Measurements from ENCODE around the gene PEX11G. TPM values are rescaled to one million over a fixed set of nuclear protein-coding genes. Genes with fewer than 3 reads are reported as not detected.

PEX11G gene
- total RNA-seq, 1 donor from 2014 or later: 2.1 TPM

- FAIRE-seq (peak; percentile 62), DNase-seq (ENCODE audit: low read depth) (no peak)
- TF ChIP-seq CTCF (IDR thresholded peaks at IDR 0.05; ENCODE audit: insufficient read depth, low read length, severe bottlenecking): no peak
- H3K4me3 ChIP-seq (ENCODE audit: low read depth, low read length): no peak overlapping the region
- H3K27me3 ChIP-seq (ENCODE audit: control insufficient read depth, insufficient read depth, low read length): no peaks in the 10 kb centered on the region
- peaks cover 29% of the 10 kb centered on the region for H3K36me3 ChIP-seq (ENCODE audit: control insufficient read depth, insufficient read depth, low read length)
These were observed 44.8 kb downstream of the PEX11G start for GRCh38 chr19:7444042-7444441.

- no peak overlapping the region for H3K4me3 ChIP-seq (ENCODE audit: low read depth, low read length)
- FAIRE-seq: no peak
- H3K36me3 ChIP-seq (ENCODE audit: control insufficient read depth, insufficient read depth, low read length): peaks cover 22% of the 10 kb centered on the region
- no peaks in the 10 kb centered on the region for H3K27me3 ChIP-seq (ENCODE audit: control insufficient read depth, insufficient read depth, low read length)
- TF ChIP-seq CTCF (IDR thresholded peaks at IDR 0.05; ENCODE audit: insufficient read depth, low read length, severe bottlenecking): no peak
- no peak for DNase-seq (ENCODE audit: low read depth)
These were observed 46.4 kb downstream of the PEX11G start for GRCh38 chr19:7442423-7442822.

- FAIRE-seq: no peak
- no peak for DNase-seq (ENCODE audit: low read depth)
- Histone ChIP-seq H3K4me3 (ENCODE audit: low read depth, low read length) (no peak overlapping the region), H3K27me3 (ENCODE audit: control insufficient read depth, insufficient read depth, low read length) (no peaks in the 10 kb centered on the region), H3K36me3 (ENCODE audit: control insufficient read depth, insufficient read depth, low read length) (peaks cover 22% of the 10 kb centered on the region)
- TF ChIP-seq CTCF (IDR thresholded peaks at IDR 0.05; ENCODE audit: insufficient read depth, low read length, severe bottlenecking): no peak
These were observed 47.2 kb downstream of the PEX11G start for GRCh38 chr19:7441468-7442146.

GRCh38 chr19:7440188-7440975 is 48.5 kb downstream of the PEX11G start:
- Histone ChIP-seq H3K27me3 (ENCODE audit: control insufficient read depth, insufficient read depth, low read length) (no peaks in the 10 kb centered on the region), H3K36me3 (ENCODE audit: control insufficient read depth, insufficient read depth, low read length) (peaks cover 21% of the 10 kb centered on the region), H3K4me3 (ENCODE audit: low read depth, low read length) (no peak overlapping the region)
- no peak for FAIRE-seq
- no peak for DNase-seq (ENCODE audit: low read depth)
- TF ChIP-seq CTCF (IDR thresholded peaks at IDR 0.05; ENCODE audit: insufficient read depth, low read length, severe bottlenecking): no peak

- Histone ChIP-seq H3K36me3 (ENCODE audit: control insufficient read depth, insufficient read depth, low read length) (peaks cover 15% of the 10 kb centered on the region), H3K27me3 (ENCODE audit: control insufficient read depth, insufficient read depth, low read length) (no peaks in the 10 kb centered on the region), H3K4me3 (ENCODE audit: low read depth, low read length) (no peak overlapping the region)
- DNase-seq (ENCODE audit: low read depth): no peak
- FAIRE-seq: no peak
- TF ChIP-seq CTCF (IDR thresholded peaks at IDR 0.05; ENCODE audit: insufficient read depth, low read length, severe bottlenecking): no peak
These were observed 53.2 kb downstream of the PEX11G start for GRCh38 chr19:7435586-7435985.
